NT2/D1 (cell line): ENCODE results near the gene NBAS.

Source experiments
- SUZ12 ChIP-seq: IDR thresholded peaks from 2 replicates; pipeline ENCODE4 v1.6.1; 2011; ENCODE audit not compliant: insufficient read length, insufficient read depth; ENCODE audit errors: extremely low read depth
- YY1 ChIP-seq: IDR thresholded peaks from 2 replicates; pipeline ENCODE4 v1.6.1; 2011; ENCODE audit not compliant: insufficient read length, insufficient read depth
- ZNF274 ChIP-seq: IDR thresholded peaks from 2 replicates; pipeline ENCODE4 v1.6.1; 2011; ENCODE audit warnings: mild to moderate bottlenecking, low read depth, low read length

DNA sequence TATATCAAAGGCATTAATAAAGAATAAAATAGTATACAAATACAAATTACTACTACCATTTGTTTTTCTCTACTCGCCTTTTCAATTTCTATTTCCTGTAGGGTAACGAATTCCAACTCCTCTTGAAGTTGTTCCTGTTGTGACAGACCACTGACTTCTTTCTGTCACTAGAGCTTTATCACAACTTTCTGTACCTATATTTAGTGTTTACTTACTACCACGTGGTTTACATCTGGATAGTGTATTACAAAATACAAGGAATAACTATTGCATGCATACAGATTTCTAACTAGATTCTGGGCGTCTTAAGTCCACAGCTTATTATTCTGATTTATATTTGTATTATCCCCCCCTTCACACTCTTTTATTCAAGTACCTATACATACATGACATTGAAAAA lies 22.3 kb downstream of the NBAS start:
- TF ChIP-seq ZNF274 (no peak), YY1 (no peak), SUZ12 (no peak)
